ENCODE measurements around the gene NUDT3.
"Not testable (repeated sequence)": the region's sequence is repeated elsewhere in the genome, so short reads cannot be mapped to it uniquely, and the experiment has no call there.

NUDT3 gene

DNA sequence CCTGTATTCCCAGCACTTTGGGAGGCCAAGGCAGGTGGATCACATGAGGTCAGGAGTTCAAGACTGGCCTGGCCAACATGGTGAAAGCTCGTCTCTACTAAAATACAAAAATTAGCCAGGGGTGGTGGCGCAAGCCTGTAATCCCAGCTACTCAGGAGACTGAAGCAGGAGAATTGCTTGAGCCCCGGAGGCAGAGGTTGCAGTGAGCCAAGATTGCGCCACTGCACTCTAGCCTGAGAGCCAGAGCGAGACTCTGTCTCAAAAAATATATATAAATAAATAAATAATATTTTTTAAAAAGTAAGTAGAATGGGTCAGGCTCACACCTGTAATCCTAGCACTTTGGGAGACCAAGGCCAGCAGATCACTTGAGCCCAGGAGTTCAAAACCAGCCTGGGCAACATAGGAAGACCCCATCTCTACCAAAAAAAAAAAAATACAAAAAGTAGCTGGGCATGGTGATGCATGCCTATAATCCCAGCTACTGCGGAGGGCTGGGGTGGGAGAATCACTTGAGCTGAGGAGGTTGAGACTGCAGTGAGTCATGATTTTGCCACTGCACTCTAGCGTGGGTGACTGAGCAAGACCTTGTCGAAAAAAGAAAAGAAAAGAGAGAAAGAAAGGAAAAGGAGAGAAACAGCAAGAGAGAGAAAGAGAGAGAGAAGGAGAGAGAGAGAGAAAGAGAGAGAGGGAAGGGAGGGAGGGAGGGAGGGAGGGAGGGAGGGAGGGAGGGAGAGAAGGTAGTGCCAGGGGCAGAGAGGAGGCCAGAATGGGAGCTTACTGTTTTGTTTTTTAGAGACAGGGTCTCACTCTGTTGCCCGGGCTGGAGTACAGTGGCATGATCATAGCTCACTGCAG, 26.5 kb downstream of the NUDT3 start:
- DNase-seq: not testable (repeated sequence)

DNA sequence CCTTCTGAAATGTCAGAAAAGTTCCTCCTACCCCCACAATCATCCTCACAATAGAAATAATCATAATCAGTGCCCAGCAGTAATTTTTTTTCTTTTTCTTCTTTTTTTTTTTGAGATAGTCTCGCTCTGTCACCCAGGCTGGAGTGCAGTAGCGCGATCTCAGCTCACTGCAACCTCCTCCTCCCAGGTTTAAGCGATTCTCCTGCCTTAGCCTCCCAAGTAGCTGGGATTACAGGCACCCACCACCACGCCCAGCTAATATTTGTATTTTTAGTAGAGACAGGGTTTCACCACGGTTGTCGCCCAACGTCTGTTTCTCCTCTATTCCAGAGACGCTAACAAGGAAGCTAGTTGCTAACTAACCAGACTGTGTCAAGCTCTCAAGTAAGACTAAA, 28.8 kb downstream of the NUDT3 start:
- not testable (repeated sequence) for DNase-seq

DNA sequence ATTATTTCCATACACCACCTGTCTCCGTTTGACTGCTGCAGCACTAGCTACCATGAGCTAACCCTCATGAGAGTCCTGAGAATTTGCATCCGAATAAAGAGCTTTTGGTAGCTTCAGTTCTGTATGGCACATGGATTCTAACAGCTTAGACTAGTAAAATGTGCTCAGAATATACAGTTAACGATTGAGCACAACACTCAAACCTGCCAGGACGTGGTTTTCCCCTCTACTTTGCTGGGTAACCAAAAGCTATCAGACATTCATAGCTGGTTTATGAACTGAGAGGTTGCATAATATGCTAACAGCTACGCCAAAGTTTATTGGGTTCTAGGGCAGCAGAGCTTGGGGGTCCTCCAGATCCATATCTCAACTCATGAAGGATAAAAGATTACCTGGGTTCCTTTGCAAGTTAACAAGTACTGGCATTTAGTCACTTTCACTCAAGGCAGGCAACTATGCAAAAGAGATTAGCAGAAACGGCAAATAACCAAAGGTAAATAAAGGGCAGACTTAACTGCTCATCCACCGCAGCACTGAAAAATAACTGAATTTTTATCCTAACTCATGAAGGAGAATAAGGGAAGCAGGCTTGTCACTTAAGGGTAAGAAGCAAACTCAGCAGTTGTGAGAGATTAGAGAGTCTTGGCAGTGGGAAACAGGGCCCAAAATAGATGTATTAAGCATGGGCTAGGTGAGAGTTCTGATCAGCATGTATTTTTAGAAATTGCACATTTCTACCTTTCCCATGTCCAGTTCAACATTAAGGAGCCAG, 29.4 kb downstream of the NUDT3 start:
- DNase-seq: no peak

DNA sequence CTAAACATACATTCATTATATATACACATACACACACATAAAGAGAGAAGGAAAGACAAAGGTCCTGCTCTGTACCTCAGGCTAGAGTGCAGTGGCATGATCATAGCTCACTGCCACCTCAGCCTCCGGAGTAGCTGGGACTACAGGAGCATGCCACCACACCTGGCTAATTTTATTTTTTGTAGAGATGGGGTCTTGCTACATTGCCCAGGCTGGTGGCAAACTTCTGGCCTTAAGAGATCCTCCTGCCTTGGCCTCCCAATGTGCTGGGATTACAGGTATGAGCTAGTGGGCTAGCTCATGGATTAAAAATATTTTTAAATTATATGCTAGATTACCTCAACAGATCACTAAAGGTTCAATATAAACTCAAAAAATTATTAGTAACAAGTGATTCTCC, 30.3 kb downstream of the NUDT3 start:
- no peak for DNase-seq

DNA sequence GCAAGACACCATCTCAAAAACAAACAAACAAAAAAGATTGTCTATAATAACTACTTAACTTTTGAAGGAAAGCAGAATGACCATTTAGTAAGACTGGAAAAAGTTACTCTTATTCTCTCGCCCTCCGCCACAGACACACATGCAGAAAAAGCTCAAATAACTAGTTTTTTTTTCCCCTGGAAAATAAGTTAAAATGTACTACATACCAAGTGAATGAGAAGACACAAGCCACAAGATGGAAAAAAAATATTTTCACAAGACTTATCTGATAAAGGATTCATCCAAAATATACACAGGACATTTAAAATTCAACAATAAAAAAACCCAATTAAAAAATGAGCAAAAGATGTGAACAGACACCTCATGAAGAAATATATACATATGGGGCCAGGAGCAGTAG, 31.9 kb downstream of the NUDT3 start:
- DNase-seq: no peak

DNA sequence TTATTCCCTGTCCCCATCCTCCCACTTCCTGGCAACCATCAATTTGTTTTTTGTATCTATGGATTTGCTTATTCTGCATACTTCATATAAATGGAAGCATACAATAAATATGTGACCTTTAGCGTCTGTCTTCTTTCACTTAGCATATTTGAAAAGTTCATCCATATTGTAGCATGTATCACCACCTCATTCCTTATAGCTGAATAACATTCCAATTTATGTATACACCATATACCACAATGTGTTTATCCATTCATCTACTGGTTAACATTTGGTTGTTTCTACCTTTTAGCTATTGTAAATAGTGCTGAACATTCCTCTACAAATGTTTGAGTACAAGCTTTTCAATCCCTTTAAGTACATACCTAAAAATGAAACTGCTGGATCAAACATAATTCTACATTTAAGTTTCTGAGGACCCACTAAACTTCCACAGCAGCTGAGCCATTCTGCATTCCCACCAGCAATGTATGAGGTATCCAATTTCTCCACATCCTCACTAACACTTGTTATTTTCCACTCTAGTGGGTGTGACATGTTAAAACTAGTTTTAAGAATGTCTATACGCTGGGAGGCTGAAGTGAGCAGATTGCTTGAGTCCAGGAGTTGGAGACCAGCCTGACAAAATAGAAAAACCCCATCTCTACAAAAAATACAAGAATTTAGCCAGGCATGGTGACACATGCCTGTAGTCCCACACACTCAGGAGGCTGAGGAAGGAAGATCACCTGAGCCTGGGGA, 32.9 kb downstream of the NUDT3 start:
- no peak for DNase-seq

DNA sequence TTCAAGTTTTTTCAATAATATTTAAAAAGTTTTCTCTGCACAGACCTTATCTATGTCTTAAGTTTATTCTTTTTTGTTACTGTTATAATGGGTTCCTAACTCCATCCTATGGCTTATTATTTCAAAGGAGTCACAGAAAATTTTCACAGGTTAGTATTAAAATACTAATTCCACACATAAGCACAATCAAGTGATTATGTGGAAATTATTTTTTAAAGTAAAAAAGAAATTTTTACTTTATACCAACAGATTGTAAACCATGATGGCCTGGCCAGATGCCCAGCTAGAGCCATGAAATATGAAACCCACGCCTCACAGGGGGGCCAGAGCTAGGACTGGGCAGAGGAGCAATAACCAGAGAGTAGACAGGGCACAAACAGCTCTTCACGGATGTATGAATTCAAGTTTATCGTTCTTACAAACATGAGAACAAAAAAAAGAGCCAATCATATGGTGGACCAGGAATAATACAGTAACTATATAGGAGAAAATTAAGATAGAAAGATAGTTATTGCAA, 34.0 kb downstream of the NUDT3 start:
- DNase-seq: no peak

DNA sequence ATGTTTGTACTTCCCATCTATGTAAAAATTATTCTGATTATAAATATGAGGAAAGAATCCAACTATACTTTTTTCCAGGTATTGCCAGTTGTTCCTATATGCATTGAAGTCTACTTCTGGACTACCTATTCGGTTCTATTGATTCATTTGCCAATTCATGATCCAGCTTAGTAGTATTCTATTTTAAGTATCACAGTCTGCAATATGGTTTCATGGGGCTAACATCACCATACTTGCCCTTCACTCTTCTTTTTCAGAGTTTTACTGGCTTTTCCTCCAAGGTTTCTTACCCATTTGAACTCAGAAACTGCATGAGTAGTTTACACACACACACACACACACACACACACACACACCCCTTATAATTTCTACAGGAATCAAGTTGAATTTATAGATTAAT, 34.5 kb downstream of the NUDT3 start:
- DNase-seq: no peak

DNA sequence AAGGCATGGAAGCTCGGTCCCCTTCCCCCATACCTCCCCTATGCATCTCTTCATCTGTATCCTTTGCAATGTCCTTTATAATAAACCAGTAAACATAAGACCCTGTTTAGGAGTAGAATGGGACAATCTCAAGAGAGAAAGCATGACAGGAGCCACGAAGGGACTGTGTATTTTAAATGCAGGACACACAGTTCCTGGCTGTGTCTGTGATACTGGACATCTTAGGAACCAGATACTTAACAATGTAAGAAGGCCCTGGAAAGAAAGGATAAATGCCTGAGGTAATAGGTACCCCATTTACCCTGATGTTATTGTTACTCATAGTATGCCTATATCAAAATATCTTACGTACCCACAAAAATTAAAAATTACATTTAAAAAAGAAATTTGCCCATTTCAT, 36.6 kb downstream of the NUDT3 start:
- DNase-seq: no peak

DNA sequence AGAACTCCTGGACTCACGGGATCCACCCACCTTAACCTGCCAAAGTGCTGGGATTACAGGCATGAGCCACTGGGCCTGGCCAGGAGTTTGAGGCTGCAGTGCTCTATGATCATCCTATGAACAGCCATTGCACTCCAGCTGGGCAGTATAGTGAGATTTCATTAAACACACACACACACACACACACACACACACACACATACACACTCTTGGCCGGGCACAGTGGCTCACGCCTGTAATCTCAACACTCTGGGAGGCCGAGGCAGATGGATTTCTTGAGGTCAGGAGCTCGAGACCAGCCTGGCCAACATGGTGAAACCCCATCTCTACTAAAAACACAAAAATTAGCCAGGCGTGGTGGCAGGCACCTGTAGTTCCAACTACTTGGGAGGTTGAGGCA, 38.2 kb downstream of the NUDT3 start:
- DNase-seq: not testable (repeated sequence)

DNA sequence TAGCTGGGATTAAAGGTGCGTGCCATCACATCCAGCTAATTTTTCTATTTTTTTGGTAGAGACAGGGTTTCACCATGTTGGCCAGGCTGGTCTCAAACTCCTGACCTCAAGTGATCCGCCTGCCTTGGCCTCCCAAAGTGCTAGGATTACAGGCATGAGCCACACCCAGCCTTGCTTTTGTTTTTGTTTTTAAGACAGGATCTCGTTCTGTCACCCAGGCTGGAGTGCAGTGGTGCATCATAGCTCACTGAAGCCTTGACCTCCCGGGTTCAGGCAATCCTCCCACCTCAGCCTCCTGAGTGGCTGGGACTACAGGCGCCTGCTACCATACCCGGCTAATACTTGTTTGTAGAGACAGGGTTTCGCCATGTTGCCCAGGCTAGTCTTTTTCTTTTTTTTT, 38.9 kb downstream of the NUDT3 start:
- DNase-seq: not testable (repeated sequence)

DNA sequence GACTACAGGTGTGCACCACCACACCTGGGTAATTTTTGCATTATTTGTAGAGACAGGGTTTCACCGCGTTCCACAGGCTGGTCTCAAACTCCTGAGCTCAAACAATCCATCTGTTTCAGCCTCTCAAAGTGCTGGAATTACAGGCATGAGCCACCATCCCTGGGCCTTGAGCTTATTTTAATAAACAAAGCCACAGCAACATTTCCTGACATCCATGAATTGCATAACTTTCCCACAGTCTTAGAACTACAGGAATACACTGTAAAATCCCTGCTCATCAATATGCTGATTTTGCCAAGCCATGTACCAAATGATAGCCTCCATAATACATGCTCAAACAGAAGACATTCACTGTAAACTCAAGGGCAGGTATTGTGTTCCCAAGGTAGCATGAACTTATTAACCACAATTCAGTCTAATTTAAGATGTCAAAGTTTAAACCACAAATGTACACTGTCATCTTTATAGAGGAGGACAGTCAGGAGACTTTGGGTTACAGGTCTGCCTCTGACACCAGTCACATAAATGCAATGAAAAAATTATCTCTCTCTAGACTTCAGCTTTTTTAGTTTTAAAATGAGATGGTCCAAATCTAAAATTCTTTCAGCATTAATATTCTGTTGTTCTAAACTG, 40.0 kb downstream of the NUDT3 start:
- DNase-seq: no peak

DNA sequence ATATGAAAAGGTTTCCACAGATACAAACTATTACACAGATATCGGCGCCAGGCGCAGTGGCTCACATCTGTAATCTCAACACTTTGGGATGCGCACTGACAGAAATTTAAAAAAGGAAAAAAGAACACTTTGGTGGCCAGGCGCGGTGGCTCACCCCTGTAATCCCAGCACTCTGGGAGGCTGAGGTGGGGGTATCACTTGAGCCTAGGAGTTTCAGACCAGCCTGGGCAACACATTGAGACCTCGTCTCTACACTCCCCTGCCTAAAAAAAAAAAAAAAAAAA, 41.6 kb downstream of the NUDT3 start:
- DNase-seq: no peak

DNA sequence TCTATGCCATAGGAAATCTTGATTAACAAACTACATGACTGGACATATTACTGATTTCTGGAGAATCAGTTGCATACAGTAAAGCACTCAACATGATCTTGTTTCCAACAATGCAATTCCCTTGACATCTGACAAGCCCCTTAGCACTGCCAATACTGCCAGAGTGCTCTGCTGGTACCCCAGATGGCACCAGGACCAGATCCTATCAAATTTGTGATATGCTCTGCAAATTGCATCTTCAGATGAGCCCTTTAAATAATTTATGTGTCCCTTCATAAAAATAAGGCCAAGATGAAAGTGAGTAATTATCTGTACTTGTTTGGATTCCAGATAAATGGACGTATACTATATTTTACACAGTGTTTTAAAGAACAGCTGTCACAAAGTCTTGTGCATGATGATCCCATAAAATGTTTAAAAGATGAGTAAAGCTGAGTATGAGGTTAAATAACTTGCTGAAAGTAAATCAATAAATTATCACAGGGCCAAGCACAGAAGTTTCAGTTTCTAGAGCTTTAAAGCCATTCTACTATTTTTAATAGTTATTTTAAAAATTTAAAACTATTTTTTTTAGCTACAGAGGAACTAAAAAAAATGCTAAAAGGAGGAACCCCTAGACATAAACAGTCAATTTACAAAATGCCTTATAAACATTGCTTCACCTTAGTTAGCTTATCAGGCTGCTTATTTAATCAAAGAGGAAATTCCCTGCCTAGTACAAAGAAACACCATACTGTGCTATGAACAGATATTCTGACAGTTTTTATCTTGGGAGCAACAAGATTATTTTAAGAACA, 42.1 kb downstream of the NUDT3 start:
- no peak for DNase-seq

DNA sequence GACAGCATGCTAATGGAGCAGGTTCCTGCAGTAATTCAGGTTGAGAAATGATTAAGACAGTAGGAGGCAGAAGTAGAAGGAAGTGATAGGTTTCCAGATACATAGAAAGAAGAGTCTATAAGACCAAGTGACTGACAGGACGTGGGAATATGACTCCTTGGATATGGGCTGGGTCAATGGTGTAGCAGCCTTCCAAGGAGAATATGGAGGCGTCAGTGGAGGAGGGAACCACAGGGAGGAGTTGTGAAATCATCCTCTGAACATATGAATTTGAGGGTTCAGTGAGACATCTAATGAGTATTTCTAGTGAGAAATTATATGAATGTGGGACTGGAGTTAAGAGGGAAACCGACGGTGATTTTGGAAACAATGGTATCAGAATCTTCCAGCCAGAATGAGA, 43.3 kb downstream of the NUDT3 start:
- DNase-seq: no peak

DNA sequence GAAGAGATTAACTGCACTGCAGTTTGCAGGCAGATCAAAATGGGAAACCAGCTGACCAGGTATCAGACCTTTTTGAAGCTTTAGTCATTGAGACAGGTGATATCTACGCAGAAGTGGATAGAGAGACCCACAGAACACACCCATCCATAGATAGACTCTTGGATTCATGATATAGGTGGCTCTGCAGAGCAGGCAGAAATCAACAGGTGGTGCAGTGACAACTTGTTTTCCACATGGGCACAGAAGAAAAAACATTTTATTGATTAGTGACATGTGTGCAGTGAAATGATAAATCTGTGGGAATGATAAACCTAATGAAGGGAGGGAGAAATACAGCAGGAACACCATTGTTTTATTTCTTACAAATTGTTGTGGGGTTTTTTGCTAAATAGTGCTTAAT, 45.2 kb downstream of the NUDT3 start:
- no peak for DNase-seq

DNA sequence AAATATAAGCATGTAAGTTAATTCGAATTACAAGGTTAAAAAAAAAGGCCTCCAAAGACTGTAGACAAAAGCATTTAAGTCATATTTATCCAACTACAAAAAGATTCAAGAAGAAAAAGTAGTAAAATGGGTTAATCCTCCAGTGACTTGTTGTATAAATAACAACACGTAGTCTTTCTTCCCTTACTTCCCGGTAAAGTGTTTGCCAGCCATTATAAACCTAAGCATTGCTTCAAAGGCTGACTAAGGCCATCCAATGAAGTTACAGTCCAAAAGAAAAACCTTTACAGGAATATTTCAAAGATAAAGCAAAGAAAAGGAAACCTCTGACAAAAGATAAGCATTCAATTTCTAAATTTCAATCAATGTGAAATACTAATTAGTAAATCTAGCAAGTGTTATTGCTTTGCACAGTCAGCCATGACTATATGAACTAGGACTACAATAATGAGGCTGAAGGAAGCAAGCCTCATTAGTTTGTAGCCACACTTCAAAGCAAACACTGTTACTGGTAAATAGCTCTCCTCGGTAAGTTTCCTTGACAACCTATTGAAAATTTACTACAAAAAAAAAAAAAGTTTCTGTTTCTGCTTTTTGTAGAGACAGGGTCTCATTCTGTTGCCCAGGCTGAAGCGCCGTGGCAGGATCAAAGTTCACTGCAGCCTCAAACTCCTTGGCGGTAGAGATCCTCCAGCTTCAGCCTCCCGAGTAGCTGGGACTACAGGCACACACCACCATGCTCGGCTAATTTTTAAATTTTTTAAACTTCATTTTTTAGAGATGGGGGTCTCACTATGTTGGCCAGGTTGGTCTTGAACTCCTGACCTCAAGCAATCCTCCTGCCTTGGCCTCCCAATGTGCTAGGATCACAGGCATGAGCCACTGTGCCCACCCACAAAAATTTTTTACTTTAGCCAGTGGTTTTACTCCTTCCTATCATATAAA, 46.0 kb downstream of the NUDT3 start:
- no peak for DNase-seq

DNA sequence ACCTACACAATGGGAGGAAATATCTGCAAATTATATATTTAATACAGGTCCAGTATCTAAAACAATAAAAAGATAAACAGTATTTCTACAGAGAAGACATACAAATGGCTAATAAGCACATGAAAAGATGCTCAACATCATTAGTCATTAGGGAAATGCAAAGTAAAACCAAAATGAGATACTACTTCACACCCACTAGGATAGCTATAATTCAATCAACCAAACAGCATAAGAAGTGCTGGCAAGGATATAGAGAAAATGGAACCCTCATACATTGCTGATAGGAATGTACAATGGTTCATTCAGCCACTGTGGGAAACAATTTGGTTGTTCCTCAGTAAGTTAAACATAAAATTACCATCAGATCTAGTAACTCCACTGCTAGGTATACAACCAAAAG, 48.7 kb downstream of the NUDT3 start:
- DNase-seq: no peak

DNA sequence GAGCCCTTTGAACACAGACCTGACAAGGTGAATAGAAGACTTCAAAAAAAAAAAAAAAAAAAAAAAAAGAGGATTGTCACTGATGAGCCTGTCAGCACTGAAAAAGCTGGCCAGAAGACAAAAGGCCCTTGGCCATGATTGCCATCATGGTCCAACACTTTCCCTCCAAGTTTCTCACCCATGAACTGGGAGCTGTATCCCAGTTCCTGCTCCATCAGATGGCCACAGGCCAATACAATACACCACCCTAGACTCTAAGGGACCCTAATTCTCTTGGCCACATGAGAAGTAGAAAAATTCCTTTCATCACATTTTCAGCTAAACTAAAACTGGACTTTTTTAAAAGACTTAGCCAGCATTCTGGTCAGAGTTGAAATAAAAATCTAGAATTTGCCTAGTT, 50.2 kb downstream of the NUDT3 start:
- no peak for DNase-seq

DNA sequence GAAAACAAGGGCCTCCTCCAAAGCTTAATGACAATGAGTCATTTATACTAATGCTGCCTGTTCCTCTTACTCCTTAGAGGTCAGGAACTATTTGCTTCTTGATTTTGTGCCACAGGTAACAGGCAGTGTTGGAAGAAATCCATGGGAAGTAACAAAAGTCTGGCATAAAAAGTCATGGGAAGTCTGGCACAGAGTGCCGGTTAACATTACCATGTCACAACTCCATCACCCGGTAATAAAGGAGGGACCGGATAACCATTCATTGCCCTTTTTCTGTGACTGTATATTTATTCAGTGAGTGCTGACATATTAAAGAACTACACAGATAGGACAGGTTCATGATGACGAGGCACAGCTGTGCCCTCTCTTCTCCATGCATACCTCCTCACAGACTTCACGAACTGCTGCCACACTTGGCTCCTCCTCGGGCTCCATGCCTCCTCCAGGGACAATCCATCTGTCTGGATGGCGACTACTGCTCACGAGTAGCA, 50.9 kb downstream of the NUDT3 start:
- no peak for DNase-seq

DNA sequence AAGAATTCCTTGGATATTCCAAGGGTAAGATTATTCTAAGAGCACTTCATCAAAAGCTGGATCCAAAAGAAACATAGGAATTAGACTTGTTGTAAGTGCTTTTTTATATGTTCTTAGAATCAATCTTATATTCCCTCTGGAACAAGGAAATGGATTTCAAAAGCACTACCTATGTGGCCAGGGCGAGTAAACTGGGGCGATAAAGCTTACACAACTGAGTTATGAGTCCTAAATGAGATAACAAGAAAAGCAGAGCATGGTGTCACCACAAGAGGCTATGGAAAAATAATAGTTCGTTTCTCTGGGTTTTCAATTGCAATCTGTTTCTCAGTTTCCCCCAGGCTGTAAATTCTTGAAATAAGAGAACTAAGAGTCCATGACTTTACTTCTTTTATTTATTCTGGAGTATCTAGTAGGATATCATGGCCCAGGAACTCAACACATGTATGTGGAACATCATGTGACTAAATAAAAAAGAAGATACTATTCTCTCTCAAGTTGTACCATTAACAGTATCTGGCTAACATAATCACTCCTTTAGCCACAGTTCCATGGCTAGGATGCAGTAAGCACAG, 51.5 kb downstream of the NUDT3 start:
- DNase-seq: no peak
